Measurements from ENCODE around the gene MAP4K3.

- TF ChIP-seq CTCF (IDR thresholded peaks at IDR 0.05) = no peak
- TF ChIP-seq POLR2A (IDR thresholded peaks at IDR 0.05) = no peak
- TF ChIP-seq POLR2AphosphoS5 (IDR thresholded peaks at IDR 0.05) = no peak
Observed at GRCh38 chr2:39232141-39232540, 204.9 kb downstream of the MAP4K3 start.
